H1 (cell line): ENCODE results near the gene KLHDC1. TPM values are rescaled to one million over a fixed set of nuclear protein-coding genes. Genes with fewer than 3 reads are reported as not detected.

Experiments
- BCL11A ChIP-seq, 2 experiments: IDR thresholded peaks; one replicate each; pipeline ENCODE4 v1.6.1; 2011; ENCODE audit warnings: low read depth in 2 of 2, low read length in 2 of 2, mild to moderate bottlenecking in 2 of 2
- KDM4A ChIP-seq: IDR thresholded peaks from one replicate; pipeline ENCODE4 v1.7.1; 2012; ENCODE audit warnings: low read depth, mild to moderate bottlenecking, moderate library complexity, low read length, inconsistent platforms; ENCODE audit not compliant: severe bottlenecking
- NRF1 ChIP-seq: IDR thresholded peaks from 2 replicates; pipeline ENCODE4 v1.6.1; 2011; ENCODE audit warnings: mild to moderate bottlenecking, low read depth, low read length, improper control_type of control experiment
- polyA plus RNA-seq, 7 experiments: library from polyadenylated mRNA; depleted of rRNA in 3 of 7; stranded (reverse) in 5 of 7; unstranded in 2 of 7; fragments of >200 nt in 5 of 7; fragments of 200-250 nt in 2 of 7; gene quantifications; 1 replicate in 5 of 7; 2 replicates in 1 of 7; 4 replicates in 1 of 7; pipeline versions ENCODE4 v1.2.1 to v1.2.3, GENCODE V29; 2011 to 2013; ENCODE audit warnings: missing spikeins in 2 of 7, mixed read lengths in 2 of 7
- total RNA-seq: library from RNA; stranded (reverse); fragmentation: NEBNext Ultra II Directional; extraction: Animal tissue kit (Norgen Biotek cat#: 25700); gene quantifications from 2 replicates; pipeline ENCODE4 v1.2.1, GENCODE V29; 2021
- TF ChIP-seq, protein P1 (sequence below): fragments of 300-600 bp; sonication (generic); IDR thresholded peaks from 2 replicates; pipeline ENCODE4 v1.7.1; 2012; ENCODE audit warnings: low read length, moderate library complexity, mild to moderate bottlenecking, inconsistent platforms; ENCODE audit not compliant: insufficient replicate concordance
- TF ChIP-seq, protein P2 (sequence below): IDR thresholded peaks from 2 replicates; pipeline ENCODE4 v1.6.1; 2011; ENCODE audit warnings: low read depth, mild to moderate bottlenecking, low read length; ENCODE audit not compliant: insufficient read depth

Gene KLHDC1
- total and polyA plus RNA-seq, 2 of the 8 experiments (the other 6 are each of a cell fraction or from before 2014, with no cell fraction given), result 0.08 TPM; not detected in 1

DNA sequence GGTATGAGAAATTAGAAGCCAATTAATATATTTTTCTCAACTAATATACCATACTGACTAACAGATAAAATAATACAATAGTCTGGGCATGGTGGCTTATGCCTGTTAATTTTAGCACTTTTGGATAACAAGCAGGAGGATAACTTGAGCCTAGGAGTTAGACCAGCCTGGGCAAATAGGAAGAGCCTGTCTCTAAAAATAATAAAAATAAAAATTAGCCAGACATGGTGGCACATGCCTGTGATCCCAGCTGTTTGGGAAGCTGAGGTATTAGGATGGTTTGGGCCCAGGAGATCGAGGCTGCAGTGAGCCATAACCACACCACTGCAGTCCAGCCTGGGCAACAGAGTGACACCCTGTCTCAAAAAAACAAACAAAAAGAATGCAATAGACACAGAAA, 99.7 kb downstream of the KLHDC1 start (continued):
- TF ChIP-seq, protein P1, sequence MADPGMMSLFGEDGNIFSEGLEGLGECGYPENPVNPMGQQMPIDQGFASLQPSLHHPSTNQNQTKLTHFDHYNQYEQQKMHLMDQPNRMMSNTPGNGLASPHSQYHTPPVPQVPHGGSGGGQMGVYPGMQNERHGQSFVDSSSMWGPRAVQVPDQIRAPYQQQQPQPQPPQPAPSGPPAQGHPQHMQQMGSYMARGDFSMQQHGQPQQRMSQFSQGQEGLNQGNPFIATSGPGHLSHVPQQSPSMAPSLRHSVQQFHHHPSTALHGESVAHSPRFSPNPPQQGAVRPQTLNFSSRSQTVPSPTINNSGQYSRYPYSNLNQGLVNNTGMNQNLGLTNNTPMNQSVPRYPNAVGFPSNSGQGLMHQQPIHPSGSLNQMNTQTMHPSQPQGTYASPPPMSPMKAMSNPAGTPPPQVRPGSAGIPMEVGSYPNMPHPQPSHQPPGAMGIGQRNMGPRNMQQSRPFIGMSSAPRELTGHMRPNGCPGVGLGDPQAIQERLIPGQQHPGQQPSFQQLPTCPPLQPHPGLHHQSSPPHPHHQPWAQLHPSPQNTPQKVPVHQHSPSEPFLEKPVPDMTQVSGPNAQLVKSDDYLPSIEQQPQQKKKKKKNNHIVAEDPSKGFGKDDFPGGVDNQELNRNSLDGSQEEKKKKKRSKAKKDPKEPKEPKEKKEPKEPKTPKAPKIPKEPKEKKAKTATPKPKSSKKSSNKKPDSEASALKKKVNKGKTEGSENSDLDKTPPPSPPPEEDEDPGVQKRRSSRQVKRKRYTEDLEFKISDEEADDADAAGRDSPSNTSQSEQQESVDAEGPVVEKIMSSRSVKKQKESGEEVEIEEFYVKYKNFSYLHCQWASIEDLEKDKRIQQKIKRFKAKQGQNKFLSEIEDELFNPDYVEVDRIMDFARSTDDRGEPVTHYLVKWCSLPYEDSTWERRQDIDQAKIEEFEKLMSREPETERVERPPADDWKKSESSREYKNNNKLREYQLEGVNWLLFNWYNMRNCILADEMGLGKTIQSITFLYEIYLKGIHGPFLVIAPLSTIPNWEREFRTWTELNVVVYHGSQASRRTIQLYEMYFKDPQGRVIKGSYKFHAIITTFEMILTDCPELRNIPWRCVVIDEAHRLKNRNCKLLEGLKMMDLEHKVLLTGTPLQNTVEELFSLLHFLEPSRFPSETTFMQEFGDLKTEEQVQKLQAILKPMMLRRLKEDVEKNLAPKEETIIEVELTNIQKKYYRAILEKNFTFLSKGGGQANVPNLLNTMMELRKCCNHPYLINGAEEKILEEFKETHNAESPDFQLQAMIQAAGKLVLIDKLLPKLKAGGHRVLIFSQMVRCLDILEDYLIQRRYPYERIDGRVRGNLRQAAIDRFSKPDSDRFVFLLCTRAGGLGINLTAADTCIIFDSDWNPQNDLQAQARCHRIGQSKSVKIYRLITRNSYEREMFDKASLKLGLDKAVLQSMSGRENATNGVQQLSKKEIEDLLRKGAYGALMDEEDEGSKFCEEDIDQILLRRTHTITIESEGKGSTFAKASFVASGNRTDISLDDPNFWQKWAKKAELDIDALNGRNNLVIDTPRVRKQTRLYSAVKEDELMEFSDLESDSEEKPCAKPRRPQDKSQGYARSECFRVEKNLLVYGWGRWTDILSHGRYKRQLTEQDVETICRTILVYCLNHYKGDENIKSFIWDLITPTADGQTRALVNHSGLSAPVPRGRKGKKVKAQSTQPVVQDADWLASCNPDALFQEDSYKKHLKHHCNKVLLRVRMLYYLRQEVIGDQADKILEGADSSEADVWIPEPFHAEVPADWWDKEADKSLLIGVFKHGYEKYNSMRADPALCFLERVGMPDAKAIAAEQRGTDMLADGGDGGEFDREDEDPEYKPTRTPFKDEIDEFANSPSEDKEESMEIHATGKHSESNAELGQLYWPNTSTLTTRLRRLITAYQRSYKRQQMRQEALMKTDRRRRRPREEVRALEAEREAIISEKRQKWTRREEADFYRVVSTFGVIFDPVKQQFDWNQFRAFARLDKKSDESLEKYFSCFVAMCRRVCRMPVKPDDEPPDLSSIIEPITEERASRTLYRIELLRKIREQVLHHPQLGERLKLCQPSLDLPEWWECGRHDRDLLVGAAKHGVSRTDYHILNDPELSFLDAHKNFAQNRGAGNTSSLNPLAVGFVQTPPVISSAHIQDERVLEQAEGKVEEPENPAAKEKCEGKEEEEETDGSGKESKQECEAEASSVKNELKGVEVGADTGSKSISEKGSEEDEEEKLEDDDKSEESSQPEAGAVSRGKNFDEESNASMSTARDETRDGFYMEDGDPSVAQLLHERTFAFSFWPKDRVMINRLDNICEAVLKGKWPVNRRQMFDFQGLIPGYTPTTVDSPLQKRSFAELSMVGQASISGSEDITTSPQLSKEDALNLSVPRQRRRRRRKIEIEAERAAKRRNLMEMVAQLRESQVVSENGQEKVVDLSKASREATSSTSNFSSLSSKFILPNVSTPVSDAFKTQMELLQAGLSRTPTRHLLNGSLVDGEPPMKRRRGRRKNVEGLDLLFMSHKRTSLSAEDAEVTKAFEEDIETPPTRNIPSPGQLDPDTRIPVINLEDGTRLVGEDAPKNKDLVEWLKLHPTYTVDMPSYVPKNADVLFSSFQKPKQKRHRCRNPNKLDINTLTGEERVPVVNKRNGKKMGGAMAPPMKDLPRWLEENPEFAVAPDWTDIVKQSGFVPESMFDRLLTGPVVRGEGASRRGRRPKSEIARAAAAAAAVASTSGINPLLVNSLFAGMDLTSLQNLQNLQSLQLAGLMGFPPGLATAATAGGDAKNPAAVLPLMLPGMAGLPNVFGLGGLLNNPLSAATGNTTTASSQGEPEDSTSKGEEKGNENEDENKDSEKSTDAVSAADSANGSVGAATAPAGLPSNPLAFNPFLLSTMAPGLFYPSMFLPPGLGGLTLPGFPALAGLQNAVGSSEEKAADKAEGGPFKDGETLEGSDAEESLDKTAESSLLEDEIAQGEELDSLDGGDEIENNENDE, result no peak
- TF ChIP-seq KDM4A (no peak), NRF1 (no peak), BCL11A (IDR thresholded peaks at IDR 0.05; ENCODE audit: low read depth in 2 of 2, low read length in 2 of 2) (no peak)
- TF ChIP-seq, protein P2, sequence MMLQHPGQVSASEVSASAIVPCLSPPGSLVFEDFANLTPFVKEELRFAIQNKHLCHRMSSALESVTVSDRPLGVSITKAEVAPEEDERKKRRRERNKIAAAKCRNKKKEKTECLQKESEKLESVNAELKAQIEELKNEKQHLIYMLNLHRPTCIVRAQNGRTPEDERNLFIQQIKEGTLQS, result no peak
